ENCODE data around the gene ADORA1.

The ADORA1 gene

GRCh38 chr1:203103829-203104495 is 23.6 kb upstream of the ADORA1 start:
- no peaks in the 10 kb centered on the region for H3K9me3 ChIP-seq (ENCODE audit: control insufficient read depth in 1 of 2, low read length in 2 of 2)
- no peak overlapping the region for H3K9ac ChIP-seq (ENCODE audit: low read depth in 1 of 2, low read length in 2 of 2)
- H3K27me3 ChIP-seq (ENCODE audit: control insufficient read depth in 1 of 2, insufficient read depth in 2 of 2, low read length in 2 of 2): no peaks in the 10 kb centered on the region
- no peaks in the 10 kb centered on the region for H3K36me3 ChIP-seq (ENCODE audit: control insufficient read depth in 1 of 2, insufficient read depth in 2 of 2, low read length in 2 of 2)
- peaks cover 8 to 10% of the 10 kb centered on the region in 2 donors for H3K4me1 ChIP-seq (ENCODE audit: control insufficient read depth in 1 of 2, insufficient read depth in 2 of 2, low read length in 2 of 2)
- no peak overlapping the region for H3K4me3 ChIP-seq (ENCODE audit: low read depth in 1 of 2, low read length in 2 of 2)
- no peak overlapping the region for H3K27ac ChIP-seq (ENCODE audit: low read depth, low read length)

GRCh38 chr1:203104789-203105390 is 22.6 kb upstream of the ADORA1 start:
- H3K9ac ChIP-seq (ENCODE audit: low read depth in 1 of 2, low read length in 2 of 2): no peak overlapping the region
- no peaks in the 10 kb centered on the region for H3K9me3 ChIP-seq (ENCODE audit: control insufficient read depth in 1 of 2, low read length in 2 of 2)
- H3K27ac ChIP-seq (ENCODE audit: low read depth, low read length): no peak overlapping the region
- no peak overlapping the region for H3K4me3 ChIP-seq (ENCODE audit: low read depth in 1 of 2, low read length in 2 of 2)
- no peaks in the 10 kb centered on the region for H3K27me3 ChIP-seq (ENCODE audit: control insufficient read depth in 1 of 2, insufficient read depth in 2 of 2, low read length in 2 of 2)
- H3K4me1 ChIP-seq (ENCODE audit: control insufficient read depth in 1 of 2, insufficient read depth in 2 of 2, low read length in 2 of 2): peaks cover 8 to 10% of the 10 kb centered on the region in 2 donors
- no peaks in the 10 kb centered on the region for H3K36me3 ChIP-seq (ENCODE audit: control insufficient read depth in 1 of 2, insufficient read depth in 2 of 2, low read length in 2 of 2)

- no peak overlapping the region for H3K4me3 ChIP-seq (ENCODE audit: low read depth in 1 of 2, low read length in 2 of 2)
- H3K27me3 ChIP-seq (ENCODE audit: control insufficient read depth in 1 of 2, insufficient read depth in 2 of 2, low read length in 2 of 2): peaks cover 8 to 29% of the 10 kb centered on the region in 2 donors
- no peak overlapping the region for H3K9ac ChIP-seq (ENCODE audit: low read depth in 1 of 2, low read length in 2 of 2)
- no peaks in the 10 kb centered on the region for H3K36me3 ChIP-seq (ENCODE audit: control insufficient read depth in 1 of 2, insufficient read depth in 2 of 2, low read length in 2 of 2)
- H3K4me1 ChIP-seq (ENCODE audit: control insufficient read depth in 1 of 2, insufficient read depth in 2 of 2, low read length in 2 of 2): no peaks in the 10 kb centered on the region
- no peak overlapping the region for H3K27ac ChIP-seq (ENCODE audit: low read depth, low read length)
- no peaks in the 10 kb centered on the region for H3K9me3 ChIP-seq (ENCODE audit: control insufficient read depth in 1 of 2, low read length in 2 of 2)
These were observed 15.1 kb upstream of the ADORA1 start for GRCh38 chr1:203112475-203112874.

- H3K9ac ChIP-seq (ENCODE audit: low read depth in 1 of 2, low read length in 2 of 2): no peak overlapping the region
- no peaks in the 10 kb centered on the region for H3K9me3 ChIP-seq (ENCODE audit: control insufficient read depth in 1 of 2, low read length in 2 of 2)
- H3K4me1 ChIP-seq (ENCODE audit: control insufficient read depth in 1 of 2, insufficient read depth in 2 of 2, low read length in 2 of 2): peaks cover 0 to 3% of the 10 kb centered on the region in 2 donors
- no peak overlapping the region for H3K4me3 ChIP-seq (ENCODE audit: low read depth in 1 of 2, low read length in 2 of 2)
- H3K27me3 ChIP-seq (ENCODE audit: control insufficient read depth in 1 of 2, insufficient read depth in 2 of 2, low read length in 2 of 2): peaks cover 16 to 32% of the 10 kb centered on the region in 2 donors
- no peak overlapping the region for H3K27ac ChIP-seq (ENCODE audit: low read depth, low read length)
- no peaks in the 10 kb centered on the region for H3K36me3 ChIP-seq (ENCODE audit: control insufficient read depth in 1 of 2, insufficient read depth in 2 of 2, low read length in 2 of 2)
These were observed 14.2 kb upstream of the ADORA1 start for GRCh38 chr1:203113308-203113707.

GRCh38 chr1:203114202-203114601 is 13.3 kb upstream of the ADORA1 start:
- H3K9me3 ChIP-seq (ENCODE audit: control insufficient read depth in 1 of 2, low read length in 2 of 2): no peaks in the 10 kb centered on the region
- no peak overlapping the region for H3K9ac ChIP-seq (ENCODE audit: low read depth in 1 of 2, low read length in 2 of 2)
- peaks cover 24 to 39% of the 10 kb centered on the region in 2 donors for H3K27me3 ChIP-seq (ENCODE audit: control insufficient read depth in 1 of 2, insufficient read depth in 2 of 2, low read length in 2 of 2)
- H3K4me3 ChIP-seq (ENCODE audit: low read depth in 1 of 2, low read length in 2 of 2): no peak overlapping the region
- H3K36me3 ChIP-seq (ENCODE audit: control insufficient read depth in 1 of 2, insufficient read depth in 2 of 2, low read length in 2 of 2): no peaks in the 10 kb centered on the region
- no peak overlapping the region for H3K27ac ChIP-seq (ENCODE audit: low read depth, low read length)
- peaks cover 0 to 3% of the 10 kb centered on the region in 2 donors for H3K4me1 ChIP-seq (ENCODE audit: control insufficient read depth in 1 of 2, insufficient read depth in 2 of 2, low read length in 2 of 2)

GRCh38 chr1:203116091-203116820 is 11.3 kb upstream of the ADORA1 start:
- Histone ChIP-seq H3K4me3 (ENCODE audit: low read depth in 1 of 2, low read length in 2 of 2) (no peak overlapping the region), H3K36me3 (ENCODE audit: control insufficient read depth in 1 of 2, insufficient read depth in 2 of 2, low read length in 2 of 2) (no peaks in the 10 kb centered on the region), H3K4me1 (ENCODE audit: control insufficient read depth in 1 of 2, insufficient read depth in 2 of 2, low read length in 2 of 2) (peaks cover 0 to 3% of the 10 kb centered on the region in 2 donors), H3K9ac (ENCODE audit: low read depth in 1 of 2, low read length in 2 of 2) (no peak overlapping the region), H3K9me3 (ENCODE audit: control insufficient read depth in 1 of 2, low read length in 2 of 2) (no peaks in the 10 kb centered on the region), H3K27me3 (ENCODE audit: control insufficient read depth in 1 of 2, insufficient read depth in 2 of 2, low read length in 2 of 2) (peaks cover 25 to 41% of the 10 kb centered on the region in 2 donors), H3K27ac (ENCODE audit: low read depth, low read length) (no peak overlapping the region)

- Histone ChIP-seq H3K9ac (ENCODE audit: low read depth in 1 of 2, low read length in 2 of 2) (no peak overlapping the region), H3K4me1 (ENCODE audit: control insufficient read depth in 1 of 2, insufficient read depth in 2 of 2, low read length in 2 of 2) (peaks cover 0 to 3% of the 10 kb centered on the region in 2 donors), H3K36me3 (ENCODE audit: control insufficient read depth in 1 of 2, insufficient read depth in 2 of 2, low read length in 2 of 2) (no peaks in the 10 kb centered on the region), H3K9me3 (ENCODE audit: control insufficient read depth in 1 of 2, low read length in 2 of 2) (no peaks in the 10 kb centered on the region), H3K27me3 (ENCODE audit: control insufficient read depth in 1 of 2, insufficient read depth in 2 of 2, low read length in 2 of 2) (peaks cover 30 to 41% of the 10 kb centered on the region in 2 donors), H3K4me3 (ENCODE audit: low read depth in 1 of 2, low read length in 2 of 2) (no peak overlapping the region), H3K27ac (ENCODE audit: low read depth, low read length) (no peak overlapping the region)
These were observed 9.6 kb upstream of the ADORA1 start for GRCh38 chr1:203117611-203118575.

GRCh38 chr1:203120325-203121153 is 7.0 kb upstream of the ADORA1 start:
- peaks cover 30 to 40% of the 10 kb centered on the region in 2 donors for H3K27me3 ChIP-seq (ENCODE audit: control insufficient read depth in 1 of 2, insufficient read depth in 2 of 2, low read length in 2 of 2)

More at GRCh38 chr1:203120325-203121153, 7.0 kb upstream of the ADORA1 start:
- peaks cover 0 to 3% of the 10 kb centered on the region in 2 donors for H3K4me1 ChIP-seq (ENCODE audit: control insufficient read depth in 1 of 2, insufficient read depth in 2 of 2, low read length in 2 of 2)
- H3K36me3 ChIP-seq (ENCODE audit: control insufficient read depth in 1 of 2, insufficient read depth in 2 of 2, low read length in 2 of 2): no peaks in the 10 kb centered on the region
- no peaks in the 10 kb centered on the region for H3K9me3 ChIP-seq (ENCODE audit: control insufficient read depth in 1 of 2, low read length in 2 of 2)
- no peak overlapping the region for H3K27ac ChIP-seq (ENCODE audit: low read depth, low read length)
- no peak overlapping the region for H3K9ac ChIP-seq (ENCODE audit: low read depth in 1 of 2, low read length in 2 of 2)
- no peak overlapping the region for H3K4me3 ChIP-seq (ENCODE audit: low read depth in 1 of 2, low read length in 2 of 2)

Measured in duodenal mucosa (tissue), 2 donors.